HEK293 (cell line): Measurements from ENCODE around the gene SRRM5.

ENCODE experiments used
- CTCF ChIA-PET: fragments of 350-600 bp; formaldehyde crosslinking; extraction: SDS; loops from one replicate; lab custom pipeline; 2021; ENCODE audit warnings: antibody characterized with exemption; lab: Yijun Ruan, JAX
- POLR2A ChIA-PET: fragments of 300-600 bp; formaldehyde crosslinking; extraction: SDS; loops from one replicate; lab custom pipeline; 2020; ENCODE audit warnings: antibody characterized with exemption, inconsistent platforms; lab: Yijun Ruan, JAX
- H3K27ac ChIP-seq: fragments of 200-500 bp; sonication (Bioruptor generic); 2 replicates; pipeline ENCODE4 v1.5.1; 2014; ENCODE audit warnings: low read depth, low read length, control low read depth, inconsistent platforms; ENCODE audit errors: extremely low read depth
- H3K36me3 ChIP-seq, 2 experiments: fragments of 200-500 bp in 1 of 2; sonication (Bioruptor generic) in 1 of 2; 1 replicate in 1 of 2; 2 replicates in 1 of 2; pipeline ENCODE4 v1.5.1; 2014 to 2017; ENCODE audit warnings: inconsistent platforms in 2 of 2, low read length in 2 of 2; ENCODE audit not compliant: control insufficient read depth in 2 of 2, insufficient read depth in 1 of 2
- H3K4me1 ChIP-seq: fragments of 200-500 bp; sonication (Bioruptor generic); 2 replicates; pipeline ENCODE4 v1.5.1; 2014; ENCODE audit warnings: mild to moderate bottlenecking, low read length, inconsistent platforms; ENCODE audit not compliant: control insufficient read depth, insufficient read depth
- H3K4me3 ChIP-seq: 2 replicates; pipeline ENCODE4 v1.5.1; 2011; ENCODE audit warnings: low read depth, mild to moderate bottlenecking, control low read depth, low read length, moderate library complexity
- H3K9me3 ChIP-seq: fragments of 200-500 bp; sonication (Bioruptor generic); 2 replicates; pipeline ENCODE4 v1.5.1; 2014; ENCODE audit warnings: low read depth, low read length, inconsistent platforms; ENCODE audit not compliant: control insufficient read depth, insufficient read depth
- BCL11A ChIP-seq: fragments of 450-650 bp; formaldehyde crosslinking; IDR thresholded peaks from 2 replicates; pipeline ENCODE4 v1.5.1; 2016; ENCODE audit warnings: low read depth, missing biosample characterization, missing genetic modification characterization
- FEZF1 ChIP-seq: fragments of 450-650 bp; formaldehyde crosslinking; IDR thresholded peaks from 2 replicates; pipeline ENCODE4 v1.5.1; 2016; ENCODE audit warnings: missing biosample characterization, missing genetic modification characterization
- GLIS1 ChIP-seq: fragments of 450-650 bp; formaldehyde crosslinking; IDR thresholded peaks from 2 replicates; pipeline ENCODE4 v1.5.1; 2016; ENCODE audit warnings: missing biosample characterization, missing genetic modification characterization
- GLIS2 ChIP-seq: fragments of 450-650 bp; formaldehyde crosslinking; IDR thresholded peaks from 2 replicates; pipeline ENCODE4 v1.5.1; 2016; ENCODE audit warnings: missing biosample characterization, missing genetic modification characterization
- MYNN ChIP-seq: fragments of 450-650 bp; formaldehyde crosslinking; IDR thresholded peaks from 2 replicates; pipeline ENCODE4 v1.5.1; 2016; ENCODE audit warnings: missing biosample characterization, missing genetic modification characterization, borderline replicate concordance
- SALL2 ChIP-seq: fragments of 450-650 bp; formaldehyde crosslinking; IDR thresholded peaks from 2 replicates; pipeline ENCODE4 v1.5.0; 2017; ENCODE audit warnings: missing biosample characterization, mild to moderate bottlenecking, missing genetic modification characterization, borderline replicate concordance
- SP7 ChIP-seq: fragments of 450-650 bp; formaldehyde crosslinking; IDR thresholded peaks from 2 replicates; pipeline ENCODE4 v1.5.1; 2016; ENCODE audit warnings: missing biosample characterization, missing genetic modification characterization
- YY1 ChIP-seq: fragments of 450-650 bp; formaldehyde crosslinking; IDR thresholded peaks from 2 replicates; pipeline ENCODE4 v1.5.1; 2018; ENCODE audit warnings: missing biosample characterization, missing genetic modification characterization
- ZBTB17 ChIP-seq: fragments of 450-650 bp; formaldehyde crosslinking; IDR thresholded peaks from 2 replicates; pipeline ENCODE4 v1.5.1; 2016; ENCODE audit warnings: missing biosample characterization, missing genetic modification characterization
- ZBTB21 ChIP-seq: fragments of 450-650 bp; formaldehyde crosslinking; IDR thresholded peaks from 2 replicates; pipeline ENCODE4 v1.5.1; 2017; ENCODE audit warnings: missing biosample characterization, missing genetic modification characterization
- ZBTB26 ChIP-seq: fragments of 450-650 bp; formaldehyde crosslinking; optimal IDR thresholded peaks from 2 replicates; pipeline ENCODE3; 2016; ENCODE audit warnings: missing biosample characterization, mild to moderate bottlenecking, missing genetic modification characterization
- ZFHX2 ChIP-seq: fragments of 450-650 bp; formaldehyde crosslinking; conservative IDR thresholded peaks from 2 replicates; pipeline ENCODE4 v1.5.1; 2016; ENCODE audit warnings: missing biosample characterization, missing genetic modification characterization
- ZIC2 ChIP-seq: fragments of 450-650 bp; formaldehyde crosslinking; IDR thresholded peaks from 2 replicates; pipeline ENCODE4 v1.5.1; 2016; ENCODE audit warnings: missing biosample characterization, missing genetic modification characterization
- ZNF140 ChIP-seq: fragments of 450-650 bp; formaldehyde crosslinking; IDR thresholded peaks from 2 replicates; pipeline ENCODE4 v1.5.1; 2016; ENCODE audit warnings: missing biosample characterization, missing genetic modification characterization
- ZNF211 ChIP-seq: fragments of 450-650 bp; formaldehyde crosslinking; IDR thresholded peaks from 2 replicates; pipeline ENCODE4 v1.5.1; 2016; ENCODE audit warnings: low read depth, missing biosample characterization, missing genetic modification characterization
- ZNF510 ChIP-seq: fragments of 450-650 bp; formaldehyde crosslinking; IDR thresholded peaks from 2 replicates; pipeline ENCODE4 v1.5.1; 2018; ENCODE audit warnings: mild to moderate bottlenecking, missing genetic modification characterization, missing biosample characterization; ENCODE audit not compliant: insufficient replicate concordance
- ZNF521 ChIP-seq: fragments of 450-650 bp; formaldehyde crosslinking; IDR thresholded peaks from 2 replicates; pipeline ENCODE4 v1.5.1; 2017; ENCODE audit warnings: missing biosample characterization, mild to moderate bottlenecking, missing genetic modification characterization
- ZNF600 ChIP-seq: fragments of 450-650 bp; formaldehyde crosslinking; IDR thresholded peaks from 2 replicates; pipeline ENCODE4 v1.5.1; 2016; ENCODE audit warnings: missing biosample characterization, missing genetic modification characterization
- ZNF677 ChIP-seq: fragments of 450-650 bp; IDR thresholded peaks from 2 replicates; pipeline ENCODE4 v1.5.0; 2018; ENCODE audit warnings: missing biosample characterization, mild to moderate bottlenecking, missing genetic modification characterization, moderate library complexity
- ZNF747 ChIP-seq: fragments of 450-650 bp; formaldehyde crosslinking; IDR thresholded peaks from 2 replicates; pipeline ENCODE4 v1.5.1; 2016; ENCODE audit warnings: missing biosample characterization, missing genetic modification characterization
- TF ChIP-seq, protein P1 (sequence below): fragments of 450-650 bp; formaldehyde crosslinking; IDR thresholded peaks from 2 replicates; pipeline ENCODE4 v1.5.0; 2017; ENCODE audit warnings: missing biosample characterization, missing genetic modification characterization, borderline replicate concordance
- TF ChIP-seq, protein P2 (sequence below): fragments of 450-650 bp; formaldehyde crosslinking; IDR thresholded peaks from 2 replicates; pipeline ENCODE4 v1.5.1; 2016; ENCODE audit warnings: missing biosample characterization, missing genetic modification characterization

The SRRM5 gene

DNA sequence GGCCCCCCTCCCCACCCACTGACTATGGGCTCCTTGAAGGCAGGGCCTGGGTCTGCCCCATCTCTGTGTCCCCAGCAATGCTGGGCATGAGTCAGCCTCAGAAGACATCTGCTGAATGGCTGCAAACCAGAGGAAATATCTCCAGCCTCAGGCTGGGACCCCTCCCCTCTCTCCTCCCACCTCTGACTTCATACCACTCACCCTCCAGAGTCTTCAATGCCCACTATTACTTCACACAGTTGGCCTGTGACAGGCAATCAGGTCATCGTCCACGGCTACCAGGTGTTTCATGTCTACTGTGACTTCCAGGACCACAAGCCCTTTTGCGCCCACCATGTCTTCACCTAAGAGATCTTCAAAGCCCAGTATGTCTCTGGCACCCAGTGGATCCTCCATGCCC, at the start of gene SRRM5:
Gene SRRM5 (plus strand): TSS at position 301 of the 400 bp plus-strand sequence. CDS start 34 bp downstream, at position 335.
- CTCF ChIA-PET: interaction anchor here (0.5 to 1.5 kb wide), 4 partner anchors 50 to 165 kb away, joined by 3 to 6 read pairs (median 4); no protein-coding TSS in a partner anchor
- Histone ChIP-seq H3K4me1 (peaks cover 21% of the 10 kb centered on the region), H3K36me3 (peaks cover 50 to 75% of the 10 kb centered on the region in 2 experiments), H3K27ac (peak within 1 kb of the TSS; percentile 52; the same call in 1 of the 2 replicates), H3K4me3 (no peak within 1 kb of the TSS), H3K9me3 (no peaks in the 10 kb centered on the region; the same call in 1 of the 2 replicates)
- POLR2A ChIA-PET: no interaction called here
- 0 out of 2 replicates have a peak, but pooled peaks have one; percentile 15 for TF ChIP-seq GLIS2 (tag by site-specific recombination)
- TF ChIP-seq ZNF211 (tag by site-specific recombination): 0 out of 2 replicates have a peak, but pooled peaks have one; percentile 13
- TF ChIP-seq ZBTB21 (tag by site-specific recombination): 0 out of 2 replicates have a peak, but pooled peaks have one; percentile 23
- TF ChIP-seq MYNN: no peak
- TF ChIP-seq YY1 (tag by site-specific recombination): no peak

- TF ChIP-seq, protein P1, sequence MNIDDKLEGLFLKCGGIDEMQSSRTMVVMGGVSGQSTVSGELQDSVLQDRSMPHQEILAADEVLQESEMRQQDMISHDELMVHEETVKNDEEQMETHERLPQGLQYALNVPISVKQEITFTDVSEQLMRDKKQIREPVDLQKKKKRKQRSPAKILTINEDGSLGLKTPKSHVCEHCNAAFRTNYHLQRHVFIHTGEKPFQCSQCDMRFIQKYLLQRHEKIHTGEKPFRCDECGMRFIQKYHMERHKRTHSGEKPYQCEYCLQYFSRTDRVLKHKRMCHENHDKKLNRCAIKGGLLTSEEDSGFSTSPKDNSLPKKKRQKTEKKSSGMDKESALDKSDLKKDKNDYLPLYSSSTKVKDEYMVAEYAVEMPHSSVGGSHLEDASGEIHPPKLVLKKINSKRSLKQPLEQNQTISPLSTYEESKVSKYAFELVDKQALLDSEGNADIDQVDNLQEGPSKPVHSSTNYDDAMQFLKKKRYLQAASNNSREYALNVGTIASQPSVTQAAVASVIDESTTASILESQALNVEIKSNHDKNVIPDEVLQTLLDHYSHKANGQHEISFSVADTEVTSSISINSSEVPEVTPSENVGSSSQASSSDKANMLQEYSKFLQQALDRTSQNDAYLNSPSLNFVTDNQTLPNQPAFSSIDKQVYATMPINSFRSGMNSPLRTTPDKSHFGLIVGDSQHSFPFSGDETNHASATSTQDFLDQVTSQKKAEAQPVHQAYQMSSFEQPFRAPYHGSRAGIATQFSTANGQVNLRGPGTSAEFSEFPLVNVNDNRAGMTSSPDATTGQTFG (tag by site-specific recombination): peak; percentile 37; the same call in 1 of the 2 replicates
- no peak for TF ChIP-seq ZNF747
- Histone ChIP-seq H3K27ac (0 out of 2 replicates have a peak overlapping the region, but pooled peaks have one; percentile 4), H3K9me3 (no peaks in the 10 kb centered on the region; the same call in 1 of the 2 replicates), H3K4me1 (peaks cover 2% of the 10 kb centered on the region; the same call in 1 of the 2 replicates), H3K4me3 (no peak overlapping the region), H3K36me3 (peaks cover 49 to 88% of the 10 kb centered on the region in 2 experiments)
- ChIA-PET POLR2A (no interaction called here), CTCF (interaction anchor here (0.6 to 1.7 kb wide), 4 partner anchors 32 to 115 kb away, joined by 3 to 9 read pairs (median 4); no protein-coding TSS in a partner anchor)
These were observed 49.6 kb upstream of the SRRM5 start for GRCh38 chr19:43562226-43562697.

GRCh38 chr19:43562698-43563241, 49.1 kb upstream of the SRRM5 start:
- H3K9me3 ChIP-seq: no peaks in the 10 kb centered on the region; the same call in 1 of the 2 replicates
- TF ChIP-seq SP7 (tag by site-specific recombination): peak; percentile 56
- peak; percentile 63 for TF ChIP-seq ZIC2 (tag by site-specific recombination)
- no peak for TF ChIP-seq ZNF521 (tag by site-specific recombination)
- TF ChIP-seq ZBTB17 (tag by site-specific recombination): 0 out of 2 replicates have a peak, but pooled peaks have one; percentile 18
- TF ChIP-seq SALL2 (tag by site-specific recombination): no peak
- TF ChIP-seq ZBTB26 (tag by site-specific recombination): peak; percentile 4
- TF ChIP-seq BCL11A (tag by site-specific recombination): no peak
- no peak for TF ChIP-seq ZNF510
- TF ChIP-seq ZNF600 (tag by site-specific recombination): peak; percentile 89
- no peak for TF ChIP-seq ZNF677 (tag by site-specific recombination)
- TF ChIP-seq, protein P2, sequence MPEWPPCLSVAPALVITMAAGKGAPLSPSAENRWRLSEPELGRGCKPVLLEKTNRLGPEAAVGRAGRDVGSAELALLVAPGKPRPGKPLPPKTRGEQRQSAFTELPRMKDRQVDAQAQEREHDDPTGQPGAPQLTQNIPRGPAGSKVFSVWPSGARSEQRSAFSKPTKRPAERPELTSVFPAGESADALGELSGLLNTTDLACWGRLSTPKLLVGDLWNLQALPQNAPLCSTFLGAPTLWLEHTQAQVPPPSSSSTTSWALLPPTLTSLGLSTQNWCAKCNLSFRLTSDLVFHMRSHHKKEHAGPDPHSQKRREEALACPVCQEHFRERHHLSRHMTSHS (tag by site-specific recombination): no peak
- TF ChIP-seq ZFHX2 (tag by site-specific recombination): peak; percentile 43; the same call in 1 of the 2 replicates
- no peak for TF ChIP-seq YY1 (tag by site-specific recombination)
- TF ChIP-seq GLIS1 (tag by site-specific recombination): peak; percentile 26; the same call in 1 of the 2 replicates
- 0 out of 2 replicates have a peak, but pooled peaks have one; percentile 16 for TF ChIP-seq FEZF1 (tag by site-specific recombination)
- TF ChIP-seq ZNF140: no peak
- TF ChIP-seq, all 188 proteins: peak for 8
- ChIA-PET CTCF (interaction anchor here (0.6 to 12.5 kb wide), 3 partner anchors 7 to 116 kb away, joined by 3 to 167 read pairs (median 3); no protein-coding TSS in a partner anchor), POLR2A (interaction anchor here (1.0 kb wide), 1 partner anchor 13 kb away, joined by 4 read pairs; the partner anchor contains the start of genes PINLYP and XRCC1)
- Histone ChIP-seq H3K4me1 (peaks cover 2% of the 10 kb centered on the region; the same call in 1 of the 2 replicates), H3K4me3 (no peak overlapping the region), H3K36me3 (peaks cover 46 to 86% of the 10 kb centered on the region in 2 experiments), H3K27ac (0 out of 2 replicates have a peak overlapping the region, but pooled peaks have one; percentile 9)
